ENCODE measurements around the gene NEK2. TPM values are rescaled to one million over a fixed set of nuclear protein-coding genes. Genes with fewer than 3 reads are reported as not detected.

NEK2 gene
- total and polyA plus RNA-seq, 2 donors (not counting 1 experiment from before 2014, with no cell fraction given), result 0.09 TPM; not detected in 1

- peaks cover 0 to 9% (median 1%) of the 10 kb centered on the region in 4 experiments for H3K27me3 ChIP-seq (replicated peaks in 1 of 4; ENCODE audit: control extremely low read depth in 1 of 4, control insufficient read depth in 3 of 4, insufficient read depth in 4 of 4, low read length in 3 of 4)
- no peaks in the 10 kb centered on the region for H3K79me2 ChIP-seq (ENCODE audit: control insufficient read depth, insufficient read depth, low read length)
- POLR2A ChIA-PET, result no interaction called here
- H3K27ac ChIP-seq (ENCODE audit: low read length in 2 of 2), result no peak overlapping the region
- H3K4me3 ChIP-seq (ENCODE audit: control extremely low read depth in 1 of 5, extremely low read depth in 1 of 5, insufficient read depth in 1 of 5, low read depth in 2 of 5, low read length in 4 of 5), result no peak overlapping the region
- H3K9me3 ChIP-seq (ENCODE audit: control extremely low read depth in 1 of 3, control insufficient read depth in 2 of 3, insufficient read depth in 1 of 3, low read length in 2 of 3), result no peaks in the 10 kb centered on the region
- CTCF ChIA-PET, result interaction anchor here (1.4 kb wide), 1 partner anchor 8 kb away, joined by 3 read pairs; no protein-coding TSS in a partner anchor
- H3K27me3 Mint-ChIP-seq, result peaks cover 6% of the 10 kb centered on the region
- H3K9ac ChIP-seq (ENCODE audit: low read length), result no peak overlapping the region
- no peak overlapping the region for H3K4me2 ChIP-seq (replicated peaks; ENCODE audit: low read depth, low read length, poor library complexity, severe bottlenecking)
- no peaks in the 10 kb centered on the region for H3K4me1 ChIP-seq (ENCODE audit: control insufficient read depth in 2 of 2, insufficient read depth in 2 of 2, low read length in 2 of 2)
- no peaks in the 10 kb centered on the region for H3K9me3 Mint-ChIP-seq (ENCODE audit: insufficient read depth)
- H3K4me1 Mint-ChIP-seq, result no peaks in the 10 kb centered on the region
- DNase-seq (no peak), ATAC-seq (ENCODE audit: low read depth) (no peak)
- no peaks in the 10 kb centered on the region for H4K20me1 ChIP-seq (ENCODE audit: control insufficient read depth, insufficient read depth, low read length, poor library complexity, severe bottlenecking)
- TF ChIP-seq CTCF (IDR thresholded peaks at IDR 0.05) (no peak), EZH2 (IDR thresholded peaks at IDR 0.05; ENCODE audit: borderline replicate concordance, insufficient read depth, low read depth, low read length, poor library complexity, severe bottlenecking) (no peak)
- WGBS (ENCODE audit: insufficient coverage), result no CpG with 5 or more reads among the region's 3 CpGs
- H3K27ac Mint-ChIP-seq, result no peak overlapping the region
- H3K36me3 ChIP-seq (replicated peaks in 1 of 2; ENCODE audit: control extremely low read depth in 1 of 2, control insufficient read depth in 1 of 2, extremely low read depth in 1 of 2, insufficient read depth in 2 of 2, low read length in 1 of 2), result no peaks in the 10 kb centered on the region
- intact Hi-C loops (cut with micrococcal nuclease), result no loop called here
- no peak overlapping the region for H2AFZ ChIP-seq (ENCODE audit: insufficient read depth, low read depth, low read length, poor library complexity, severe bottlenecking)
- H3K4me3 Mint-ChIP-seq, result no peak overlapping the region
These were observed 27.1 kb downstream of the NEK2 start for GRCh38 chr1:211648336-211648735.

GRCh38 chr1:211647711-211648121 lies 27.7 kb downstream of the NEK2 start:
- 100% methylated on average over 4 of the region's 4 CpGs for WGBS (ENCODE audit: insufficient coverage)
- Mint-ChIP-seq H3K4me3 (no peak overlapping the region), H3K27me3 (peaks cover 6% of the 10 kb centered on the region), H3K4me1 (no peaks in the 10 kb centered on the region), H3K27ac (no peak overlapping the region), H3K9me3 (ENCODE audit: insufficient read depth) (no peaks in the 10 kb centered on the region)
- H3K27ac ChIP-seq (ENCODE audit: low read length in 2 of 2), result no peak overlapping the region
- no peak for ATAC-seq (ENCODE audit: low read depth)
- no peaks in the 10 kb centered on the region for H3K79me2 ChIP-seq (ENCODE audit: control insufficient read depth, insufficient read depth, low read length)
- ChIA-PET POLR2A (no interaction called here), CTCF (interaction anchor here (0.8 to 1.3 kb wide), 2 partner anchors 33 to 69 kb away, joined by 3 read pairs; partner anchors contain the start of gene SLC30A1)
- no peaks in the 10 kb centered on the region for H4K20me1 ChIP-seq (ENCODE audit: control insufficient read depth, insufficient read depth, low read length, poor library complexity, severe bottlenecking)
- no peaks in the 10 kb centered on the region for H3K36me3 ChIP-seq (replicated peaks in 1 of 2; ENCODE audit: control extremely low read depth in 1 of 2, control insufficient read depth in 1 of 2, extremely low read depth in 1 of 2, insufficient read depth in 2 of 2, low read length in 1 of 2)
- no peak overlapping the region for H3K4me3 ChIP-seq (ENCODE audit: control extremely low read depth in 1 of 5, extremely low read depth in 1 of 5, insufficient read depth in 1 of 5, low read depth in 2 of 5, low read length in 4 of 5)
- no peak for DNase-seq
- no peak overlapping the region for H3K4me2 ChIP-seq (replicated peaks; ENCODE audit: low read depth, low read length, poor library complexity, severe bottlenecking)
- no peaks in the 10 kb centered on the region for H3K4me1 ChIP-seq (ENCODE audit: control insufficient read depth in 2 of 2, insufficient read depth in 2 of 2, low read length in 2 of 2)
- intact Hi-C loops (cut with micrococcal nuclease), result no loop called here
- H3K9me3 ChIP-seq (ENCODE audit: control extremely low read depth in 1 of 3, control insufficient read depth in 2 of 3, insufficient read depth in 1 of 3, low read length in 2 of 3), result no peaks in the 10 kb centered on the region
- TF ChIP-seq EZH2 (IDR thresholded peaks at IDR 0.05; ENCODE audit: borderline replicate concordance, insufficient read depth, low read depth, low read length, poor library complexity, severe bottlenecking), result no peak
- no peak for TF ChIP-seq CTCF (IDR thresholded peaks at IDR 0.05)
- H3K9ac ChIP-seq (ENCODE audit: low read length), result no peak overlapping the region
- no peak overlapping the region for H2AFZ ChIP-seq (ENCODE audit: insufficient read depth, low read depth, low read length, poor library complexity, severe bottlenecking)
- peaks cover 0 to 10% (median 1%) of the 10 kb centered on the region in 4 experiments for H3K27me3 ChIP-seq (replicated peaks in 1 of 4; ENCODE audit: control extremely low read depth in 1 of 4, control insufficient read depth in 3 of 4, insufficient read depth in 4 of 4, low read length in 3 of 4)

Data from B cell (primary cell).